Measurements from ENCODE around the gene ADAMTSL1. TPM values are rescaled to one million over a fixed set of nuclear protein-coding genes. Genes with fewer than 3 reads are reported as not detected.
"Not testable (repeated sequence)": the region's sequence is repeated elsewhere in the genome, so short reads cannot be mapped to it uniquely, and the experiment has no call there.

Gene ADAMTSL1
- total RNA-seq, 1 donor from 2014 or later: 61.8 TPM

DNA sequence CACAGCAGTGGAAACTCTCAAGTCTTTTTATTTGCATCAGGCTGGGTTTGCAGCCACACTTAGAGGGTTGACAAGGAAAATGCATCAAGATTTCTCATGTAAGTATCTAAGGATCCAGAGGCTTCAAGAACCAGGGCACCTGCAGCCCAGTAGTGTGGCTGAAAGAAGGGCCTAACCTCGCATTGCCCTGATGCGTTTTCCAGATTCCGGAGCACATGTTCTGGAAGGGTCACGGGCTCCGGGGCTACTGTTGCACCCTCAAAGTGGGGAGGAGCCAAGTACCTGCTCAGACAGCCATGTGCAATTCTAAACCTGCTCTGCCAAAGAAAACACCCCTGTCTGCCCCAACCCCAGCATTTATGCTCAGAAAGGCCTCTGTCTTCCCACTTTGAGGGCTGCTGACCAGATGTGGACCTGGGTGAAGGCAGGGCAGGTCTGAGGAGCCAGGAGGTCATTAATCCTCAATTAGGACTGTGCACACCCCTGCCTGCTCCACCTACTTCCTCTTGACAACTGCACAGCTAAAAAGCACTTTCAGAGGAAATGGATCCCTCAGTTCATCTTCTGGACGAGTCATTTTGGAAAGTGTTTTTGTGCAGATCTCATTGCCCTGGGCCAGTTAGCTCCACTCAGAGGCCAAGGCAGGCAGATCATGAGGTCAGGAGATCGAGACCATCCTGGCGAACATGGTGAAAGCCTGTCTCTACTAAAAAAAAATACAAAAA lies 448.4 kb downstream of the ADAMTSL1 start:
- ATAC-seq (peak; percentile 50), DNase-seq (ENCODE audit: low spot score) (no peak)
- intact Hi-C loops (cut with DNase I): no loop called here

DNA sequence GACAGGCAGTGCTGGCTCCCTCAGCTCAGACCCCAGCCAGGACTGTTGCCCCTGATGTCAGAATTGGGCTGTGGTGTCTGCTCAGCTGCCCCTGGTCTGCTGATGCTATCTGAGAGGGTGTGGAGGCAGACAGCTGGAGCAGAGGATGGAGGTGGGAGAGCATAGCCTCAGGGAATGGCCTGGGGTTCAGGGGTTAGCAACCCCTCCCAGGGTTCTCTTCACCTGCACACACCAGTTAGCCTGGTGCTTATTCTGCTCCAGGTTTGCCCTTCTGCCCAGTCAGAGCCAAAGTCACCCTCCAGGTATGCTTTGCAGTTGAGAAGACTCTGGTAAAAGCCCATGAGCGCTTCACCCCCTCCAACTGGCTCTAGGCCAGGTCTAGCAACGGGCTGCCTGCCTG lies 449.2 kb downstream of the ADAMTSL1 start:
- DNase-seq (ENCODE audit: low spot score) (no peak), ATAC-seq (no peak)
- intact Hi-C loops (cut with DNase I): no loop called here

DNA sequence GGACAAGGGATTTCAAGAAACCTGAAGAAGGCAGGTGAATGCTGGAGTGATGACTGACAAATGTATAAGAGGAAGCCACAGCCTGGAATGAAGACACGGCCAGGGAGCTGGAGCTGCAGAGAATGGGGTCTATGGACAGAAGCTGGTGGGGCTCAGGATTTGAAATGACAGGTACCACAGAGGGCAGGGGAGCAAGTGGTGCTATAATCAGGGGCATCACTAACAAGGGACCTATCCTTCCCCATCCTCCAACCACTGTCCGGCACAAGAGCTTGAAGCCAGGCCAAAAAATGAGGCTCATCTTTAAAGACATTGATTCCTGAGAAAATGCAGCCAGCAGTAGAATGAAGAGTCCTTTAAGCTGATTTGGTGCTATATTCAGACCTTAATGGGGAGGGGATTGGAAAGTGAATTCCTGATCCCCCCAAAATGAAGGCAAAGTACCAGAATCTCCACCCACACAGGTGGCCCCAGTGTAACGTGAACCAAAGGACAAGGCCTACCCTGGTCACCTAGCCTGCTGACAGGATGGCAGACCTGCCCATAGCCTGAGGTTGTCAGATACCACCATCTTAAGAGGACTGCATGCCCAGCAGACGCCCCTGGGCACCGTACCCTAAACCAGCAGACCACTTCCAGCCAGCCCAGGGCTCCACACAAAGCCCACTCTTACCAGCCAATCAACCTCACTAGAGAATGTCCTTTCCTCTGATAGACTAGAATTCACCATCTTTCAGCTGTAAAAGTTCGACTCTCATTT lies 449.9 kb downstream of the ADAMTSL1 start:
- intact Hi-C loops (cut with DNase I): no loop called here
- ATAC-seq (no peak), DNase-seq (ENCODE audit: low spot score) (no peak)

DNA sequence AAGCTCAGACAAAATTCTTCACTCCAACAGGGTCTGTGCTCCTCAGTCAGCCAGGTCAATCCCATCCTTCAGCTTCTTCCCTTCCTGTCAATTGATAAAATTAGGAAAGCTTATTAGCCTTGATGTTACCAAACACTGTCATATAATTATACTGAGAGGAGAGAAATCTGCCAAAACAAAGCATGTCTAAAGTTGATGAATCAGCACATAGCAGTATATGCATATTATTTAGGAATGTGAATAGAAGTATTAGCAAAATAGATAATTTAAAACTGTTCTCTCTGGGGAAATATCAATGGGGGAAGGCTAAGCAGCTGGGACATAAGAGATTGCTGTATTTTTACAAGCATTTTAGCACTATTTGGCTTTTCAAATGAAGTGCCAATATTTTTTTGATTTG lies 451.9 kb downstream of the ADAMTSL1 start:
- ATAC-seq (no peak), DNase-seq (ENCODE audit: low spot score) (no peak)
- intact Hi-C loops (cut with DNase I): no loop called here

DNA sequence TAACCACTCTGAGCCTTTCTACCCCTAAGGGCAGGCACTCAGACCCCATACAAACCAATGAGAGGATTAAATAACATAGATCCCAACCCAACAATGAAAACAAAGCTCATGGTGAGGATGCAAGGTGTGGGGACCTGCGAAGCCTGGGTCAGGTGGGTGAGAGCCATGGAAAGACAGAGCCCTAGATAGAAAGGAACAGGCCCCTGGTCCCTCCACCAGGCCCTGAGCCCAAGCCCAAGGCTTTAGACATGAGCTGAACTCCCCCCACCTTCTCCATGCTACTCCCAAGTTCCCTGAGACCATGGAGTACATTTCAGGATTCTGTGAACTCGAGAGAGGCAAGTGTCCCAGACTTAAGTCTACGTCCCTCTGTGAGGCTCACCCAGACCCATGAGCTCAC lies 452.6 kb downstream of the ADAMTSL1 start:
- DNase-seq (ENCODE audit: low spot score) (no peak), ATAC-seq (no peak)
- intact Hi-C loops (cut with DNase I): no loop called here

DNA sequence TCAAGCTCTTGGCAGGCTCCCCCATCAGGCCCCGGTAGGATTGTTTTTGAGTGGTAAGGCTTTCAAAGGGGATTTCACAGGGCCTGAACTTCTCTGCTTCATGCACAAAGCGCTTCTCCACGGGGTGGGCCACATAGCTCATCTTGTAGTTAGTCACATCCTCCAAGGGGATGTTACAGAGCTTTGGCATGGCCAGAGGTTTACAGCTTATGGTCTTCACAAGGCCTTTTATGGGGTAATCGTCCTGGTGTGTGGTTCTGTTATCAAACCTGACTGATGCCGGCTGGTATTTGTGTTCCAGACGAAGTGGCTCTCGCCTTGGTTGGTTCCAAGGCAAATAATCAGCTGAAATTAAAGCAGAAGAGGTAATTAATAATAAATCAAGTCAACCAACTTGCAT lies 454.8 kb downstream of the ADAMTSL1 start:
- DNase-seq (ENCODE audit: low spot score) (no peak), ATAC-seq (no peak)
- intact Hi-C loops (cut with DNase I): no loop called here

GRCh38 chr9:18930611-18931010 lies 456.7 kb downstream of the ADAMTSL1 start:
- DNase-seq (ENCODE audit: low spot score); ATAC-seq; intact Hi-C loops (cut with DNase I): not testable (repeated sequence)

GRCh38 chr9:18935541-18935940 lies 461.6 kb downstream of the ADAMTSL1 start:
- intact Hi-C loops (cut with DNase I): no loop called here
- ATAC-seq (no peak), DNase-seq (ENCODE audit: low spot score) (no peak)

DNA sequence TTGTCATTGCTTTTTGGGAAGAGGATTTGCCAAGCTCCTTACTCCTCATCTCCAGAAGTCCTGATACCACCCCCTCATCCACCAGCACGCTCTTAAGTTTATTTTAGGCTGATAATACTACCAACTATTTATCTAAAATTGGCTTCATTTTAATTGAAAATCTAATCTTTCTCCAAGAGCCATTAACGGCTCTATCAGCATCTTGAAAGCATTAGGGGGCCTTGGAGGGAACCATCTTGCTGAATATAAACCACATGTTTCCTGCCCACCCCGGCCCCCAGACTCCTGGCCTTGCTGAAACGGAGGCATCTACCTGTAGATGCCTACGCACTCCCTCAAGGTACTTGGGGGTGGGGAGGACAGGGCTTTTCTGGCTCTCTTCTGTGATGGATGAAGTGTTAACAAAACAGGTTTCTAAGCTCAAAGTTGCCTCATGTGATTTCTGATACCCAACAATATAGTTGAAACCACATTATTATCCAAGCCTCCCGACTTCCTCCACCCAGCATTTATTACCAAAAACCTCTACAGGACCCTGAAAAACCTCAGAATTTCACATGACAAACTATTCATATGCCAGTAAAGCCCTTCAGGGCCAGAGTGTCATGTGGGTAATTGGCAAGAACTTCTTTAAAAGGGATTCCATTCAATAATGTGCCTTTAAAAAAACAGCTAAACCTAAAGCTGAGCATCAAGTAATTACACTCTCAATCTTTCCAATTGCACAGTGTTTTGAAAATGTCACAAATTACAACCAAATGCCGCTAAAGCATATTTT lies 462.3 kb downstream of the ADAMTSL1 start:
- no peak for ATAC-seq
- intact Hi-C loops (cut with DNase I): no loop called here
- DNase-seq (ENCODE audit: low spot score): no peak

DNA sequence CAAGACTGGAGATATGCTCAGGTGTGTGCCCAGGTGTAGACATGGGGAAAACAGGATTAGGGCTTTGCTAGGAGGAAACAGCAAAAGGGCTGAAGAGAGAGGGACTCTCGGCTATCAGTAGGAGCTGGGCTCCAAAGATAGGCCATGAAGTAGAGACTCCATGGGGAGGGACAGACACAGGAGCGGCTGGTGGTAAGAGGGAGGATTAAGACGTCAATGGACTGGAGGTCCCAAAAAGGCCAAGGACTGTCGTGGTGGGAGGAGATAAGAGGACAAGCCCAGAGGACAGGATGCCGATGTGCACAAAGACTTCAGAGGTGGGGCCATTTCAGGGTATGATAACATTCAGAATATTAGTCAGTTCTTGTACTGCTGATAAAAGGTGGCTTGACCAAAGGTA lies 466.0 kb downstream of the ADAMTSL1 start:
- DNase-seq (ENCODE audit: low spot score) (no peak), ATAC-seq (no peak)
- intact Hi-C loops (cut with DNase I): no loop called here

DNA sequence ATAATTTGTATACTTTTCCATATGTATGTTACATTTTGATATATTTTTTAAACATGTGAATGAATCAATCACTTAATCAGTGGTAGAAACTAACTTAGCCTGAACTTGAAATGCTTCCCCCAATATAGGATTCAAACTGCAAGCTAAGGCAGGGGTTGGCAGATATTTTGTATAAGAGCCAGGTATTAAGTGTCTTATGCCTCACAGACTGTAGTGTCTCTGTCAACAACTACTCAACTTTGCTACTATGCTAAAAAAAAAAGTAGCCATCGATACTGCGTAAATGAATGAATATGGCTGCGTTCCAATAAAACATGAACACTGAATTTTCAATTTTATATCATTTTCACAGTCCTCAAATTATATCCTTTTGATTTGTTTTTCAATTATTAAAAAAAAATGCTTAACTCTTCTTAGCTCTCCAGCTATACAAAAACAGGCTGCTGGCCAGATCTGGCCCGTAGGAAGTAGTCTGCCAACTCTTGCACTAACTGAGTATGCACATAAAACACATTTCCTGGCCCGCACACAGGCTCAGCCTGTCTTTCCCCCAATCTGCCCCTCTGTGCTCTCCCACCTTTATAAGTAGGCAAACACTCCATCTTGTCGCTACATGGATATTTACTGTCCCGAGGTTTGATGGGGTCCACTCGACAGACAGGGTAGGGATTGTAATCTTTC lies 467.2 kb downstream of the ADAMTSL1 start:
- intact Hi-C loops (cut with DNase I): no loop called here
- DNase-seq (ENCODE audit: low spot score): no peak
- no peak for ATAC-seq

DNA sequence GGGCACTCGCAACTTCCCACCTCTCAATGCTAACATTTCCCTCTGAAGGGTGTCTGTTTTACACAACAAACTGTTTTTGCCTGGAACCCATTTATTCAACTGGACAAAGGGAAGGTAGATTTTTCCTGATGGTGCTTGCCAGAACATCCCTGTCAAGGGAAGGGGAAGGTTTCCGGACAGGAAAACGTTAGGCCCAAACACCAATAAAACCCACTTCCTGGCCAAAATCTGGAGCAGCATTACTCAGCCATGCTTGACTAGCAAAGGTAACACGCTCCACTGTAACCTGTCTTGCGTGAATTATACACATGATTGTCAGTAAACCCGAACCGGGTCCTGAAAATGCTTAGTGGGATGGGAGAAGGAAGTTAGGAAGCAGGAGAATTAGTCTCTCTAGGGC lies 468.8 kb downstream of the ADAMTSL1 start:
- no peak for DNase-seq (ENCODE audit: low spot score)
- no peak for ATAC-seq
- intact Hi-C loops (cut with DNase I): no loop called here

- ATAC-seq: no peak
- DNase-seq (ENCODE audit: low spot score): no peak
- intact Hi-C loops (cut with DNase I): no loop called here
Measured at GRCh38 chr9:18947892-18948339, 474.0 kb downstream of the ADAMTSL1 start.

- ATAC-seq (no peak), DNase-seq (ENCODE audit: low spot score) (no peak)
- intact Hi-C loops (cut with DNase I): no loop called here
Measured at GRCh38 chr9:18951936-18952335, 478.0 kb downstream of the ADAMTSL1 start.

DNA sequence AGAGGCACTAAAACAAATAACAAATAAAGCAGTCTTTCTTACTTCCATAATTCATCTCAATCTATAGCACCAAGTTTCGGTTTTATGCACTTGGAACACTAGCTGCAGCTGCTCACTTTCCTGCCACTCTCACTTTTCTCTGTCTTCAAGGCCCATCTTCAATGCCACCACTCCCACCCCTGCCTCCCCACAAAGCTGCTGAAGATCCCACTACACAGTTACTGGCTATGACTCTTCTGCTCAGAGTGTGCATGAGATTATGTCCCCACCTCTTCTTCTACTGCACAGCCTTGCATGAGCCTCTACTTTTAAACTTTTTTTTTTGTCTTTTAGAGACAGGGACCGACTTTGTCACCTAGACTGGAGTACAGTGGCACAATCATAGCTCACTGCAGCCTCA lies 481.7 kb downstream of the ADAMTSL1 start:
- no peak for ATAC-seq
- no peak for DNase-seq (ENCODE audit: low spot score)
- intact Hi-C loops (cut with DNase I): no loop called here
